K562 (cell line): ENCODE results near the gene SERPINH1. TPM values are rescaled to one million over a fixed set of nuclear protein-coding genes. Genes with fewer than 3 reads are reported as not detected.

Source experiments
- ATF1 ChIP-seq, 2 experiments: fragments of 450-650 bp in 1 of 2; IDR thresholded peaks; 2 replicates each; pipeline ENCODE4 v1.6.1; 2016; ENCODE audit warnings: missing compliant biosample characterization in 1 of 2, missing genetic modification characterization in 1 of 2
- ATF2 ChIP-seq: sonication (generic); formaldehyde crosslinking; IDR thresholded peaks from 2 replicates; pipeline ENCODE4 v1.8.1; 2022; ENCODE audit warnings: missing genetic modification reagents
- CGGBP1 ChIP-seq: fragments of 250-450 bp; sonication (Bioruptor Pico); IDR thresholded peaks from 2 replicates; pipeline ENCODE4 v1.9.0; 2021; ENCODE audit warnings: mild to moderate bottlenecking
- E2F3 ChIP-seq: fragments of 250-450 bp; sonication (Bioruptor Pico); IDR thresholded peaks from 2 replicates; pipeline ENCODE4 v1.4.0; 2020; ENCODE audit warnings: mild to moderate bottlenecking
- EP300 ChIP-seq: IDR thresholded peaks from 2 replicates; pipeline ENCODE4 v1.6.1; 2012; ENCODE audit warnings: low read length, improper control_type of control experiment
- KDM1A ChIP-seq, 2 experiments: fragments of 450-650 bp; IDR thresholded peaks; 2 replicates each; pipeline ENCODE4 v1.6.1; 2016; ENCODE audit warnings: mild to moderate bottlenecking in 2 of 2
- MECOM ChIP-seq: fragments of 250-450 bp; sonication (Bioruptor Pico); IDR thresholded peaks from 2 replicates; pipeline ENCODE4 v1.8.0; 2022; ENCODE audit warnings: inconsistent platforms
- MYBL2 ChIP-seq, 2 experiments: fragments of 450-650 bp in 1 of 2; sonication (generic) in 1 of 2; formaldehyde crosslinking in 1 of 2; IDR thresholded peaks; 2 replicates each; pipeline versions ENCODE4 v1.6.1 to v1.8.1; 2017 to 2022; ENCODE audit warnings: borderline replicate concordance in 1 of 2, inconsistent platforms in 1 of 2, low read depth in 1 of 2, mild to moderate bottlenecking in 1 of 2, missing genetic modification reagents in 1 of 2, moderate library complexity in 1 of 2
- SMARCA5 ChIP-seq: fragments of 450-650 bp; IDR thresholded peaks from 2 replicates; pipeline ENCODE4 v1.6.1; 2016
- SP1 ChIP-seq: sonication (generic); formaldehyde crosslinking; IDR thresholded peaks from 2 replicates; pipeline ENCODE4 v1.8.1; 2022; ENCODE audit warnings: mild to moderate bottlenecking, missing genetic modification reagents
- SRF ChIP-seq, 2 experiments: fragments of 250-450, 450-650 bp in 1 of 2; sonication (Bioruptor Pico) in 1 of 2; sonication (generic) in 1 of 2; formaldehyde crosslinking; IDR thresholded peaks; 2 replicates each; pipeline versions ENCODE4 v1.5.0 to v1.5.1; 2020 to 2022; ENCODE audit warnings: mild to moderate bottlenecking in 1 of 2, missing genetic modification reagents in 1 of 2
- TAL1 ChIP-seq: fragments of 450-650 bp; IDR thresholded peaks from 2 replicates; pipeline ENCODE4 v1.6.1; 2016; ENCODE audit warnings: mild to moderate bottlenecking
- ZBTB8A ChIP-seq: fragments of 450-650 bp; IDR thresholded peaks from 2 replicates; pipeline ENCODE4 v1.6.1; 2018; ENCODE audit warnings: mild to moderate bottlenecking, moderate library complexity; ENCODE audit not compliant: partially characterized antibody
- ZNF79 ChIP-seq: fragments of 250-450 bp; sonication (Bioruptor Pico); IDR thresholded peaks from 2 replicates; pipeline ENCODE4 v1.4.0; 2020; ENCODE audit warnings: low read depth, mild to moderate bottlenecking, moderate library complexity
- polyA plus RNA-seq, 8 experiments: library from polyadenylated mRNA; depleted of rRNA in 4 of 8; stranded (reverse) in 5 of 8; unstranded in 3 of 8; fragments of >200 nt; fragmentation: Nextera tagmentation in 2 of 8; fragmentation: Illumina TruSeq in 1 of 8; extraction: Ambion mirVana in 2 of 8; extraction: Trizol in 1 of 8; gene quantifications; 2 replicates each; pipeline versions ENCODE4 v1.2.1 to v1.2.3, GENCODE V29; 2011 to 2014; ENCODE audit warnings: inconsistent platforms in 1 of 8, missing spikeins in 1 of 8
- total RNA-seq, 7 experiments: library from RNA; depleted of rRNA in 6 of 7; stranded (reverse); fragments of >200 nt in 6 of 7; fragmentation: Illumina TruSeq in 2 of 7; extraction: Trizol in 2 of 7; gene quantifications; 2 replicates each; pipeline versions ENCODE4 v1.2.1 to v1.2.3, GENCODE V29; 2011 to 2021; ENCODE audit warnings: low replicate concordance in 1 of 7
- TF ChIP-seq, protein P1 (sequence below): fragments of 450-650 bp; conservative IDR thresholded peaks from 2 replicates; pipeline ENCODE4 v1.6.1; 2016; ENCODE audit warnings: missing genetic modification characterization, low read depth, mild to moderate bottlenecking, missing compliant biosample characterization, moderate library complexity
- TF ChIP-seq, protein P2 (sequence below): sonication (generic); formaldehyde crosslinking; IDR thresholded peaks from 2 replicates; pipeline ENCODE4 v1.8.0; 2023; ENCODE audit warnings: mild to moderate bottlenecking, missing genetic modification reagents

The SERPINH1 gene
- total and polyA plus RNA-seq, 9 of the 15 experiments (the other 6 are each of a cell fraction or from before 2014, with no cell fraction given) = 2.8 to 106 (median 67.9) TPM

GRCh38 chr11:75558939-75559843 is 2.9 kb upstream of the SERPINH1 start (continued):
- TF ChIP-seq, protein P1, sequence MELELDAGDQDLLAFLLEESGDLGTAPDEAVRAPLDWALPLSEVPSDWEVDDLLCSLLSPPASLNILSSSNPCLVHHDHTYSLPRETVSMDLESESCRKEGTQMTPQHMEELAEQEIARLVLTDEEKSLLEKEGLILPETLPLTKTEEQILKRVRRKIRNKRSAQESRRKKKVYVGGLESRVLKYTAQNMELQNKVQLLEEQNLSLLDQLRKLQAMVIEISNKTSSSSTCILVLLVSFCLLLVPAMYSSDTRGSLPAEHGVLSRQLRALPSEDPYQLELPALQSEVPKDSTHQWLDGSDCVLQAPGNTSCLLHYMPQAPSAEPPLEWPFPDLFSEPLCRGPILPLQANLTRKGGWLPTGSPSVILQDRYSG (tag) = no peak
- 0 out of 2 replicates have a peak, but pooled peaks have one; percentile 31 for TF ChIP-seq EP300
- no peak for TF ChIP-seq ZNF79 (CRISPR knock-in tag)
- no peak for TF ChIP-seq SP1 (CRISPR knock-in tag)
- no peak for TF ChIP-seq ATF2 (CRISPR knock-in tag)
- TF ChIP-seq, protein P2, sequence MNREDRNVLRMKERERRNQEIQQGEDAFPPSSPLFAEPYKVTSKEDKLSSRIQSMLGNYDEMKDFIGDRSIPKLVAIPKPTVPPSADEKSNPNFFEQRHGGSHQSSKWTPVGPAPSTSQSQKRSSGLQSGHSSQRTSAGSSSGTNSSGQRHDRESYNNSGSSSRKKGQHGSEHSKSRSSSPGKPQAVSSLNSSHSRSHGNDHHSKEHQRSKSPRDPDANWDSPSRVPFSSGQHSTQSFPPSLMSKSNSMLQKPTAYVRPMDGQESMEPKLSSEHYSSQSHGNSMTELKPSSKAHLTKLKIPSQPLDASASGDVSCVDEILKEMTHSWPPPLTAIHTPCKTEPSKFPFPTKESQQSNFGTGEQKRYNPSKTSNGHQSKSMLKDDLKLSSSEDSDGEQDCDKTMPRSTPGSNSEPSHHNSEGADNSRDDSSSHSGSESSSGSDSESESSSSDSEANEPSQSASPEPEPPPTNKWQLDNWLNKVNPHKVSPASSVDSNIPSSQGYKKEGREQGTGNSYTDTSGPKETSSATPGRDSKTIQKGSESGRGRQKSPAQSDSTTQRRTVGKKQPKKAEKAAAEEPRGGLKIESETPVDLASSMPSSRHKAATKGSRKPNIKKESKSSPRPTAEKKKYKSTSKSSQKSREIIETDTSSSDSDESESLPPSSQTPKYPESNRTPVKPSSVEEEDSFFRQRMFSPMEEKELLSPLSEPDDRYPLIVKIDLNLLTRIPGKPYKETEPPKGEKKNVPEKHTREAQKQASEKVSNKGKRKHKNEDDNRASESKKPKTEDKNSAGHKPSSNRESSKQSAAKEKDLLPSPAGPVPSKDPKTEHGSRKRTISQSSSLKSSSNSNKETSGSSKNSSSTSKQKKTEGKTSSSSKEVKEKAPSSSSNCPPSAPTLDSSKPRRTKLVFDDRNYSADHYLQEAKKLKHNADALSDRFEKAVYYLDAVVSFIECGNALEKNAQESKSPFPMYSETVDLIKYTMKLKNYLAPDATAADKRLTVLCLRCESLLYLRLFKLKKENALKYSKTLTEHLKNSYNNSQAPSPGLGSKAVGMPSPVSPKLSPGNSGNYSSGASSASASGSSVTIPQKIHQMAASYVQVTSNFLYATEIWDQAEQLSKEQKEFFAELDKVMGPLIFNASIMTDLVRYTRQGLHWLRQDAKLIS (CRISPR knock-in tag) = 0 out of 2 replicates have a peak, but pooled peaks have one; percentile 33
- peak; percentile 91 to 97 for TF ChIP-seq KDM1A (IDR thresholded peaks at IDR 0.05)
- TF ChIP-seq ATF1 (CRISPR knock-in tag; IDR thresholded peaks at IDR 0.05) = no peak
- peak; percentile 39; the same call in 1 of the 2 replicates for TF ChIP-seq ATF1 (tag; IDR thresholded peaks at IDR 0.05)
- no peak for TF ChIP-seq MYBL2 (IDR thresholded peaks at IDR 0.05; ENCODE audit: low read depth)
- no peak for TF ChIP-seq MYBL2 (CRISPR knock-in tag; IDR thresholded peaks at IDR 0.05; ENCODE audit: borderline replicate concordance)
- TF ChIP-seq ZBTB8A = no peak
- TF ChIP-seq TAL1 = no peak
- peak; percentile 98 for TF ChIP-seq SMARCA5
- no peak for TF ChIP-seq E2F3 (CRISPR knock-in tag)
- TF ChIP-seq SRF (CRISPR knock-in tag; IDR thresholded peaks at IDR 0.05) = no peak
- no peak for TF ChIP-seq CGGBP1 (CRISPR knock-in tag)
- TF ChIP-seq MECOM = peak; percentile 29; the same call in 1 of the 2 replicates
